ENCODE data around the gene HSP90B1.

The HSP90B1 gene

GRCh38 chr12:103965590-103966504 lies 35.6 kb downstream of the HSP90B1 start, which contains the start of gene TDG:
Gene TDG (plus strand): TSS chr12:103965872. CDS start chr12:103966038, 166 bp downstream.
- peak within 1 kb of the TSS; percentile 88 for H3K27ac ChIP-seq
- DNase-seq (ENCODE audit: low read depth, low spot score): peak; percentile 79

GRCh38 chr12:103966736-103967135 lies 36.5 kb downstream of the HSP90B1 start:
- H3K27ac ChIP-seq: peak overlapping the region; percentile 88
- no peak for DNase-seq (ENCODE audit: low read depth, low spot score)

- peak overlapping the region; percentile 36 for H3K27ac ChIP-seq
- DNase-seq (ENCODE audit: low read depth, low spot score): no peak
These were observed 39.2 kb downstream of the HSP90B1 start for GRCh38 chr12:103969391-103969790.

DNA sequence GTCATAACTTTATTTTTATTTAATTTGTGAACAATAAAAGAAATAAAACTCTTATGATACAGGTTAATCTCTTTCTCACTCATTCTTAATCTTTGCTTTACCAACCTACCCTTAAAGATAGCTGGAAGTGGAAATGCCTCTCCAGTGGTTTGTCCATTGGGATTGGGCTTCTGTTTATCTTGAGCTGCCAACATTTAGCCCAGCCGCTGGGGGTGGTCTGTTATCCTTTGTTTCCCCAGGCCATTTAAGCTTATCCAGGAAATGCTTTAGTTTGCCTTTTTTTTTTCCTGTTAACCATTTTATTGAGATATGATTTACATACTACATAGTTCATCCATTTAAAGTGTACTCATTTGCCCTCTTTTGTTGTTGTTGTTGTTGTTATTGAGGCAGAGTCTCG lies 43.7 kb downstream of the HSP90B1 start:
- no peak overlapping the region for H3K27ac ChIP-seq

DNA sequence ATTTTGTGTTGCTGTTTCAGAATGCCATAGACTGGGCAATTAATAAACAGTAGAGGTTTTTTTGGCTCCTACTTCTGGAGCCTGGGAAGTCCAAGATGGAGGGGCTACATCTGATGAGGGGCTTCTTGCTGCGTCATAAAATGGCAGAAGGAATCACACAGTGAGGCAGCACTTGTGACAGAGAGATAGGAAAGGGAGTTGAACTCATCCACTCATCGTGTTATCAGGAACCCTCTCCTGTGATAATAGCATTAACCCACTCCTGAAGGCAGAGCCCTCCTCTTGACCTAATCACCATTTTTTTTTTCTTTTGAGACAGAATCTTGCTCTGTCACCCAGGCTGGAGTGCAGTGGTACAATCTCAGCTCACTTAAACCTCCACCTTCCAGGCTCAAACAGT lies 45.2 kb downstream of the HSP90B1 start:
- no peak for DNase-seq (ENCODE audit: low read depth, low spot score)

More for the DNA sequence above, 43.7 kb downstream of the HSP90B1 start:
- DNase-seq (ENCODE audit: low read depth, low spot score): no peak

GRCh38 chr12:103978384-103978982 lies 48.3 kb downstream of the HSP90B1 start:
- no peak overlapping the region for H3K27ac ChIP-seq
- no peak for DNase-seq (ENCODE audit: low read depth, low spot score)

More for the DNA sequence above, 45.2 kb downstream of the HSP90B1 start:
- H3K27ac ChIP-seq: no peak overlapping the region

GRCh38 chr12:103986829-103987228 lies 56.6 kb downstream of the HSP90B1 start:
- H3K27ac ChIP-seq: no peak overlapping the region
- no peak for DNase-seq (ENCODE audit: low read depth, low spot score)

- DNase-seq (ENCODE audit: low read depth, low spot score): no peak
- no peak overlapping the region for H3K27ac ChIP-seq
These were observed 64.0 kb downstream of the HSP90B1 start for GRCh38 chr12:103994235-103994634.

- H3K27ac ChIP-seq: no peak overlapping the region
- no peak for DNase-seq (ENCODE audit: low read depth, low spot score)
These were observed 66.4 kb downstream of the HSP90B1 start for GRCh38 chr12:103996595-103996994.

GRCh38 chr12:103997286-103997900 lies 67.2 kb downstream of the HSP90B1 start:
- H3K27ac ChIP-seq: no peak overlapping the region
- no peak for DNase-seq (ENCODE audit: low read depth, low spot score)

Data from epithelial cell of prostate (primary cell).